K562 (cell line): Measurements from ENCODE around the gene TPBG.

Experiments used
- NFYB ChIP-seq: IDR thresholded peaks from 2 replicates; pipeline ENCODE4 v1.6.1; 2011; ENCODE audit warnings: mild to moderate bottlenecking, moderate library complexity; ENCODE audit not compliant: insufficient read length; ENCODE audit errors: extremely low read depth
- NR4A1 ChIP-seq, 2 experiments: fragments of 250-450 bp in 1 of 2; fragments of 450-650 bp in 1 of 2; sonication (Bioruptor Pico) in 1 of 2; IDR thresholded peaks; 2 replicates each; pipeline versions ENCODE4 v1.4.0 to v1.6.1; 2016 to 2020; ENCODE audit warnings: mild to moderate bottlenecking in 2 of 2, missing compliant biosample characterization in 1 of 2, missing genetic modification characterization in 1 of 2, moderate library complexity in 1 of 2
- POLR2A ChIP-seq: fragments of 450-650 bp; conservative IDR thresholded peaks from 2 replicates; pipeline ENCODE4 v1.6.1; 2016
- RCOR1 ChIP-seq, 2 experiments: IDR thresholded peaks; 2 replicates each; pipeline ENCODE4 v1.6.1; 2012; ENCODE audit warnings: low read depth in 2 of 2, low read length in 2 of 2, borderline replicate concordance in 1 of 2, improper control_type of control experiment in 1 of 2
- SAFB2 ChIP-seq: fragments of 200-400 bp; formaldehyde crosslinking; IDR thresholded peaks from 2 replicates; pipeline ENCODE4 v1.6.1; 2018; ENCODE audit warnings: borderline replicate concordance, low read length, low read depth, moderate library complexity; ENCODE audit not compliant: severe bottlenecking
- SMC3 ChIP-seq: conservative IDR thresholded peaks from 2 replicates; pipeline ENCODE4 v1.6.1; 2011; ENCODE audit warnings: low read depth, low read length, improper control_type of control experiment; ENCODE audit not compliant: insufficient read depth
- ZNF609 ChIP-seq: sonication (generic); formaldehyde crosslinking; IDR thresholded peaks from 2 replicates; pipeline ENCODE4 v1.8.1; 2023; ENCODE audit warnings: missing genetic modification reagents, mild to moderate bottlenecking, borderline replicate concordance
- TF ChIP-seq, protein P1 (sequence below), 3 experiments: IDR thresholded peaks in 2 of 3; conservative IDR thresholded peaks in 1 of 3; 2 replicates each; pipeline ENCODE4 v1.5.1; 2011 to 2012; ENCODE audit warnings: low read length in 3 of 3, mild to moderate bottlenecking in 3 of 3, control low read depth in 2 of 3, improper control_type of control experiment in 1 of 3, inconsistent platforms in 1 of 3, low read depth in 1 of 3, mixed read lengths in 1 of 3, moderate library complexity in 1 of 3; ENCODE audit not compliant: insufficient read depth in 2 of 3

GRCh38 chr6:82372656-82373055, 9.0 kb downstream of the TPBG start:
- TF ChIP-seq, protein P1, sequence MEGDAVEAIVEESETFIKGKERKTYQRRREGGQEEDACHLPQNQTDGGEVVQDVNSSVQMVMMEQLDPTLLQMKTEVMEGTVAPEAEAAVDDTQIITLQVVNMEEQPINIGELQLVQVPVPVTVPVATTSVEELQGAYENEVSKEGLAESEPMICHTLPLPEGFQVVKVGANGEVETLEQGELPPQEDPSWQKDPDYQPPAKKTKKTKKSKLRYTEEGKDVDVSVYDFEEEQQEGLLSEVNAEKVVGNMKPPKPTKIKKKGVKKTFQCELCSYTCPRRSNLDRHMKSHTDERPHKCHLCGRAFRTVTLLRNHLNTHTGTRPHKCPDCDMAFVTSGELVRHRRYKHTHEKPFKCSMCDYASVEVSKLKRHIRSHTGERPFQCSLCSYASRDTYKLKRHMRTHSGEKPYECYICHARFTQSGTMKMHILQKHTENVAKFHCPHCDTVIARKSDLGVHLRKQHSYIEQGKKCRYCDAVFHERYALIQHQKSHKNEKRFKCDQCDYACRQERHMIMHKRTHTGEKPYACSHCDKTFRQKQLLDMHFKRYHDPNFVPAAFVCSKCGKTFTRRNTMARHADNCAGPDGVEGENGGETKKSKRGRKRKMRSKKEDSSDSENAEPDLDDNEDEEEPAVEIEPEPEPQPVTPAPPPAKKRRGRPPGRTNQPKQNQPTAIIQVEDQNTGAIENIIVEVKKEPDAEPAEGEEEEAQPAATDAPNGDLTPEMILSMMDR (IDR thresholded peaks at IDR 0.05 in 2 of 3, conservative IDR thresholded peaks at IDR 0.05 in 1 of 3; ENCODE audit: insufficient read depth in 2 of 3, low read depth in 1 of 3, low read length in 3 of 3), result no peak
- TF ChIP-seq SMC3 (no peak), NFYB (no peak), ZNF609 (no peak), RCOR1 (IDR thresholded peaks at IDR 0.05; ENCODE audit: borderline replicate concordance in 1 of 2, low read depth in 2 of 2, low read length in 2 of 2) (no peak), POLR2A (no peak), NR4A1 (CRISPR knock-in tag; IDR thresholded peaks at IDR 0.05) (no peak), NR4A1 (tag; IDR thresholded peaks at IDR 0.05) (no peak), SAFB2 (no peak)
